H1 (cell line): ENCODE results near the gene WRAP53. TPM values are rescaled to one million over a fixed set of nuclear protein-coding genes. Genes with fewer than 3 reads are reported as not detected.
A peak's percentile ranks its signal among the peaks of the same experiment; 100 is the strongest.

Experiments used
- CHD2 ChIP-seq: IDR thresholded peaks from 2 replicates; pipeline ENCODE4 v1.6.1; 2012; ENCODE audit warnings: low read length, improper control_type of control experiment
- EGR1 ChIP-seq: IDR thresholded peaks from 2 replicates; pipeline ENCODE4 v1.6.1; 2011; ENCODE audit warnings: low read depth, low read length, borderline replicate concordance
- HDAC2 ChIP-seq, 2 experiments: fragments of 300-600 bp in 1 of 2; sonication (generic) in 1 of 2; IDR thresholded peaks; 2 replicates each; pipeline ENCODE4 v1.6.1; 2011 to 2012; ENCODE audit warnings: low read depth in 2 of 2, low read length in 2 of 2, mild to moderate bottlenecking in 2 of 2, moderate library complexity in 2 of 2, borderline replicate concordance in 1 of 2, inconsistent platforms in 1 of 2
- JUND ChIP-seq: IDR thresholded peaks from 2 replicates; pipeline ENCODE4 v1.6.1; 2011; ENCODE audit warnings: mild to moderate bottlenecking, improper control_type of control experiment, low read length
- NRF1 ChIP-seq: IDR thresholded peaks from 2 replicates; pipeline ENCODE4 v1.6.1; 2011; ENCODE audit warnings: mild to moderate bottlenecking, low read depth, low read length, improper control_type of control experiment
- PHF8 ChIP-seq: fragments of 200-600 bp; sonication (generic); conservative IDR thresholded peaks from 2 replicates; pipeline ENCODE4 v1.7.1; 2012; ENCODE audit warnings: low read depth, mild to moderate bottlenecking, inconsistent platforms, low read length, moderate library complexity
- POLR2A ChIP-seq, 2 experiments: IDR thresholded peaks; 1 replicate in 1 of 2; 2 replicates in 1 of 2; pipeline ENCODE4 v1.6.1; 2011; ENCODE audit warnings: low read depth in 2 of 2, low read length in 2 of 2, mild to moderate bottlenecking in 2 of 2; ENCODE audit errors: control extremely low read depth in 1 of 2
- RAD21 ChIP-seq, 2 experiments: IDR thresholded peaks in 1 of 2; conservative IDR thresholded peaks in 1 of 2; 2 replicates each; pipeline ENCODE4 v1.6.1; 2011; ENCODE audit warnings: low read depth in 2 of 2, low read length in 2 of 2, improper control_type of control experiment in 1 of 2, inconsistent platforms in 1 of 2, mild to moderate bottlenecking in 1 of 2, moderate library complexity in 1 of 2
- RBBP5 ChIP-seq: IDR thresholded peaks from 2 replicates; pipeline ENCODE4 v1.7.1; 2012; ENCODE audit warnings: low read depth, mild to moderate bottlenecking, inconsistent platforms, low read length, moderate library complexity, borderline replicate concordance
- SIN3A ChIP-seq, 2 experiments: IDR thresholded peaks in 1 of 2; conservative IDR thresholded peaks in 1 of 2; 2 replicates each; pipeline ENCODE4 v1.6.1; 2011 to 2012; ENCODE audit warnings: low read length in 2 of 2, improper control_type of control experiment in 1 of 2, low read depth in 1 of 2, mild to moderate bottlenecking in 1 of 2
- SIX5 ChIP-seq: IDR thresholded peaks from 2 replicates; pipeline ENCODE4 v1.6.1; 2011; ENCODE audit warnings: mild to moderate bottlenecking, low read depth, low read length
- SP1 ChIP-seq: IDR thresholded peaks from 2 replicates; pipeline ENCODE4 v1.6.1; 2011; ENCODE audit warnings: low read depth, low read length
- TAF7 ChIP-seq: optimal IDR thresholded peaks from 2 replicates; pipeline ENCODE3; 2011; ENCODE audit warnings: low read depth, mild to moderate bottlenecking, inconsistent platforms, low read length, moderate library complexity, borderline replicate concordance
- TBP ChIP-seq: IDR thresholded peaks from 2 replicates; pipeline ENCODE4 v1.6.1; 2011; ENCODE audit warnings: low read depth, low read length, improper control_type of control experiment
- TCF12 ChIP-seq: IDR thresholded peaks from 2 replicates; pipeline ENCODE4 v1.6.1; 2011; ENCODE audit warnings: low read depth, mild to moderate bottlenecking, low read length
- TEAD4 ChIP-seq: IDR thresholded peaks from 2 replicates; pipeline ENCODE4 v1.6.1; 2012; ENCODE audit warnings: low read depth, low read length, inconsistent platforms, mixed read lengths
- YY1 ChIP-seq: IDR thresholded peaks from 2 replicates; pipeline ENCODE4 v1.6.1; 2011; ENCODE audit warnings: low read depth, mild to moderate bottlenecking, low read length
- polyA plus RNA-seq, 7 experiments: library from polyadenylated mRNA; depleted of rRNA in 3 of 7; stranded (reverse) in 5 of 7; unstranded in 2 of 7; fragments of >200 nt in 5 of 7; fragments of 200-250 nt in 2 of 7; gene quantifications; 1 replicate in 5 of 7; 2 replicates in 1 of 7; 4 replicates in 1 of 7; pipeline versions ENCODE4 v1.2.1 to v1.2.3, GENCODE V29; 2011 to 2013; ENCODE audit warnings: missing spikeins in 2 of 7, mixed read lengths in 2 of 7
- total RNA-seq: library from RNA; stranded (reverse); fragmentation: NEBNext Ultra II Directional; extraction: Animal tissue kit (Norgen Biotek cat#: 25700); gene quantifications from 2 replicates; pipeline ENCODE4 v1.2.1, GENCODE V29; 2021
- TF ChIP-seq, protein P1 (sequence below): IDR thresholded peaks from 2 replicates; pipeline ENCODE4 v1.6.1; 2012; ENCODE audit warnings: low read length, inconsistent platforms
- TF ChIP-seq, protein P2 (sequence below), 3 experiments: IDR thresholded peaks; 1 replicate in 2 of 3; 2 replicates in 1 of 3; pipeline versions ENCODE4 v1.5.1 to v1.6.1; 2011; ENCODE audit warnings: low read length in 3 of 3, mild to moderate bottlenecking in 3 of 3, inconsistent platforms in 2 of 3, low read depth in 1 of 3, moderate library complexity in 1 of 3; ENCODE audit not compliant: insufficient read depth in 1 of 3; ENCODE audit errors: control extremely low read depth in 1 of 3

WRAP53 gene
- total and polyA plus RNA-seq, 2 of the 8 experiments (the other 6 are each of a cell fraction or from before 2014, with no cell fraction given): 29.2 to 30.1 TPM

DNA sequence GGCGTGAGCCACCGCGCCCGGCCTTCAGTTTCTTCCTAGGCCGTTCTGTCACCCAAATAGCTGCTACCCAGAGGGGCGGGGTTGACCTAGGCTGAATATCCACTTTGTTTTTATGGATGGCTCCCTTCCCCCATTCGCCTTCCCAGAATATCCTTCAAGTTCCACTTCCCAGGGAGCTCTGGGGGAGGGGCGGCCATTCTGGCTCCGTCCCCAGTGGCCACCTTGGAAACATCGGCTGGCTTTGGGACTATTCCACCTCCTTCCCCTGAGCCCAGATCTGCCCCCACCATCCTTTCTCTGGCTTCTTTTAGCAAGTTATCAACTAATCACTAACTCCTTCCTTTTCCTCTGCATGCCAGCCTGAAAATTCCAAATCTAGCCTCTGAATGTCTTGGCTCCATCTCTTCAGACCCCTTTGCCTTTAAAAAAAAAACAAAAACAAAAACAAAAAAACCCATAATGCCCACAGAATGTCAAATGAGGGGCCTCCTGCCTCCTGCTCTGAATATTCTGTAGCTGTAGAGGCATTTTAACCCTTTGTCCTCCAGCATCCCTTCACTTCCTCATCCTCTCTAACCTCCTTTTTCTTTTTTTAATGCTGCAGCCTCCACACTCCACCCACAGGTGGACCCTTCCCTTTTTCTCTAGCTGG is 31.2 kb upstream of the WRAP53 start (continued):
- TF ChIP-seq, protein P1, sequence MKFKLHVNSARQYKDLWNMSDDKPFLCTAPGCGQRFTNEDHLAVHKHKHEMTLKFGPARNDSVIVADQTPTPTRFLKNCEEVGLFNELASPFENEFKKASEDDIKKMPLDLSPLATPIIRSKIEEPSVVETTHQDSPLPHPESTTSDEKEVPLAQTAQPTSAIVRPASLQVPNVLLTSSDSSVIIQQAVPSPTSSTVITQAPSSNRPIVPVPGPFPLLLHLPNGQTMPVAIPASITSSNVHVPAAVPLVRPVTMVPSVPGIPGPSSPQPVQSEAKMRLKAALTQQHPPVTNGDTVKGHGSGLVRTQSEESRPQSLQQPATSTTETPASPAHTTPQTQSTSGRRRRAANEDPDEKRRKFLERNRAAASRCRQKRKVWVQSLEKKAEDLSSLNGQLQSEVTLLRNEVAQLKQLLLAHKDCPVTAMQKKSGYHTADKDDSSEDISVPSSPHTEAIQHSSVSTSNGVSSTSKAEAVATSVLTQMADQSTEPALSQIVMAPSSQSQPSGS: peak; percentile 66; the same call in 1 of the 2 replicates
- TF ChIP-seq EGR1 (peak; percentile 29; the same call in 1 of the 2 replicates), RBBP5 (peak; percentile 97), CHD2 (peak; percentile 62; the same call in 1 of the 2 replicates), YY1 (peak; percentile 80), SIX5 (no peak), SP1 (peak; percentile 92), HDAC2 (IDR thresholded peaks at IDR 0.05; ENCODE audit: borderline replicate concordance in 1 of 2, low read depth in 2 of 2, low read length in 2 of 2) (peak in 1 of 2 experiments; percentile 67; a peak in 1 of 4 replicates), JUND (no peak), TBP (peak; percentile 57; the same call in 1 of the 2 replicates), SIN3A (conservative IDR thresholded peaks at IDR 0.05 in 1 of 2, IDR thresholded peaks at IDR 0.05 in 1 of 2; ENCODE audit: low read depth in 1 of 2, low read length in 2 of 2) (peak; percentile 77 to 84; a peak in 3 of 4 replicates), TCF12 (0 out of 2 replicates have a peak, but pooled peaks have one; percentile 50), NRF1 (no peak), TAF7 (peak; percentile 97), TEAD4 (no peak), POLR2A (IDR thresholded peaks at IDR 0.05; ENCODE audit: control extremely low read depth in 1 of 2, low read depth in 2 of 2, low read length in 2 of 2) (peak in 1 of 2 experiments; percentile 60; a peak in 2 of 3 replicates), RAD21 (IDR thresholded peaks at IDR 0.05 in 1 of 2, conservative IDR thresholded peaks at IDR 0.05 in 1 of 2; ENCODE audit: low read depth in 2 of 2, low read length in 2 of 2) (peak; percentile 6 to 32; a peak in 3 of 4 replicates), PHF8 (peak; percentile 28; the same call in 1 of the 2 replicates)
- TF ChIP-seq, protein P2, sequence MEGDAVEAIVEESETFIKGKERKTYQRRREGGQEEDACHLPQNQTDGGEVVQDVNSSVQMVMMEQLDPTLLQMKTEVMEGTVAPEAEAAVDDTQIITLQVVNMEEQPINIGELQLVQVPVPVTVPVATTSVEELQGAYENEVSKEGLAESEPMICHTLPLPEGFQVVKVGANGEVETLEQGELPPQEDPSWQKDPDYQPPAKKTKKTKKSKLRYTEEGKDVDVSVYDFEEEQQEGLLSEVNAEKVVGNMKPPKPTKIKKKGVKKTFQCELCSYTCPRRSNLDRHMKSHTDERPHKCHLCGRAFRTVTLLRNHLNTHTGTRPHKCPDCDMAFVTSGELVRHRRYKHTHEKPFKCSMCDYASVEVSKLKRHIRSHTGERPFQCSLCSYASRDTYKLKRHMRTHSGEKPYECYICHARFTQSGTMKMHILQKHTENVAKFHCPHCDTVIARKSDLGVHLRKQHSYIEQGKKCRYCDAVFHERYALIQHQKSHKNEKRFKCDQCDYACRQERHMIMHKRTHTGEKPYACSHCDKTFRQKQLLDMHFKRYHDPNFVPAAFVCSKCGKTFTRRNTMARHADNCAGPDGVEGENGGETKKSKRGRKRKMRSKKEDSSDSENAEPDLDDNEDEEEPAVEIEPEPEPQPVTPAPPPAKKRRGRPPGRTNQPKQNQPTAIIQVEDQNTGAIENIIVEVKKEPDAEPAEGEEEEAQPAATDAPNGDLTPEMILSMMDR (IDR thresholded peaks at IDR 0.05; ENCODE audit: control extremely low read depth in 1 of 3, insufficient read depth in 1 of 3, low read depth in 1 of 3, low read length in 3 of 3): peak in 2 of 3 experiments; percentile 9 to 29; a peak in 2 of 4 replicates
